ENCODE data around the gene PDF.

- TF ChIP-seq CTCF (IDR thresholded peaks at IDR 0.05) (peak; percentile 92 to 99 (median 96)), POLR2A (IDR thresholded peaks at IDR 0.05) (peak; percentile 26 to 87)
Measured at GRCh38 chr16:69310653-69311532, 19.5 kb downstream of the PDF start, which contains the start of gene VPS4A.

Measured in Peyer's patch (tissue), 4 donors.